ENCODE data around the gene DOCK2.

Gene DOCK2

DNA sequence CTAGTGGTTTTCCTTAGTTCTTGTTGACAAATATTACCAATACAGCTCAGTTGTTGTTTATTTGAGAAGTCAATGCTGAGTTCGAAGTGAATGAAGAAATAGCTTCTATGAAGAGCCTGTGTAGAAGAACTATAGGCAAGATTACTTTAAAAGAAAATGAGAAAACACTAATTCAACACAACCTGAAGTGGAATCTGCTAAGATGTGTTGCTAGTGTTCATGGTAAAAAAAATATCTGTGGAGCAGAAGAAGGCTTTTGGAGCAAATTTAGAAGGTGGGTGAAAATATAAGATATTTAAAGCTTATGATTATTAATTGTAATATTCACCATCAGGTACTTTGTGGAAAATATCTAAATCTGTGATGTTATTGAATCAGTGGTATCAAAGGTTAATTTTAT is 2.5 kb upstream of the DOCK2 start:
- H3K27ac ChIP-seq = no peak overlapping the region
- TF ChIP-seq, protein P1, sequence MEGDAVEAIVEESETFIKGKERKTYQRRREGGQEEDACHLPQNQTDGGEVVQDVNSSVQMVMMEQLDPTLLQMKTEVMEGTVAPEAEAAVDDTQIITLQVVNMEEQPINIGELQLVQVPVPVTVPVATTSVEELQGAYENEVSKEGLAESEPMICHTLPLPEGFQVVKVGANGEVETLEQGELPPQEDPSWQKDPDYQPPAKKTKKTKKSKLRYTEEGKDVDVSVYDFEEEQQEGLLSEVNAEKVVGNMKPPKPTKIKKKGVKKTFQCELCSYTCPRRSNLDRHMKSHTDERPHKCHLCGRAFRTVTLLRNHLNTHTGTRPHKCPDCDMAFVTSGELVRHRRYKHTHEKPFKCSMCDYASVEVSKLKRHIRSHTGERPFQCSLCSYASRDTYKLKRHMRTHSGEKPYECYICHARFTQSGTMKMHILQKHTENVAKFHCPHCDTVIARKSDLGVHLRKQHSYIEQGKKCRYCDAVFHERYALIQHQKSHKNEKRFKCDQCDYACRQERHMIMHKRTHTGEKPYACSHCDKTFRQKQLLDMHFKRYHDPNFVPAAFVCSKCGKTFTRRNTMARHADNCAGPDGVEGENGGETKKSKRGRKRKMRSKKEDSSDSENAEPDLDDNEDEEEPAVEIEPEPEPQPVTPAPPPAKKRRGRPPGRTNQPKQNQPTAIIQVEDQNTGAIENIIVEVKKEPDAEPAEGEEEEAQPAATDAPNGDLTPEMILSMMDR (conservative IDR thresholded peaks at IDR 0.05; ENCODE audit: low read depth) = no peak
- CTCF ChIA-PET = interaction anchor here (0.8 kb wide), 1 partner anchor 238 kb away, joined by 3 read pairs; no protein-coding TSS in a partner anchor
- no peak for DNase-seq (ENCODE audit: low spot score)
- POLR2A ChIA-PET (ENCODE audit: low non-redundant PET) = no interaction called here

DNA sequence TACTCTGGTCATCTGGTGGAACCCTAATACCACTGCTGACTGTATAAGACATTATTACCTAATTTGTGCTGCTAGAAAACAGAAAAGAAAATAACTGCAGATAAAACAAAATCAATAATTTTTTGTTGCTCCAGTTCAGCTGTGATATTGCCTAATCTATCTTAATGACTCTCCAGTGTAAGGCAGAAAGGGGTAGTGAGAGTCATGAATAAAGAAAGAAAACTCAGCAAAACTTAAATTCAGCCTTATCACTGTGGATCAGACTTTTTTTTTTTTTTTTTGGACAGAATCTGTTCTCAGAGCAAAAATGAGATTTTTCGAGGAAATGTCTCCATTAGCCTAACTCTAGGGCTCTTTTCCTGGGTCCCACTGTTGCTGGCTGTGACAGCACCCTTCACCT is 1.1 kb upstream of the DOCK2 start:
- CTCF ChIA-PET = no interaction called here
- TF ChIP-seq, protein P1 (conservative IDR thresholded peaks at IDR 0.05; ENCODE audit: low read depth) = no peak
- no peak for DNase-seq (ENCODE audit: low spot score)
- POLR2A ChIA-PET (ENCODE audit: low non-redundant PET) = no interaction called here
- H3K27ac ChIP-seq = no peak overlapping the region

DNA sequence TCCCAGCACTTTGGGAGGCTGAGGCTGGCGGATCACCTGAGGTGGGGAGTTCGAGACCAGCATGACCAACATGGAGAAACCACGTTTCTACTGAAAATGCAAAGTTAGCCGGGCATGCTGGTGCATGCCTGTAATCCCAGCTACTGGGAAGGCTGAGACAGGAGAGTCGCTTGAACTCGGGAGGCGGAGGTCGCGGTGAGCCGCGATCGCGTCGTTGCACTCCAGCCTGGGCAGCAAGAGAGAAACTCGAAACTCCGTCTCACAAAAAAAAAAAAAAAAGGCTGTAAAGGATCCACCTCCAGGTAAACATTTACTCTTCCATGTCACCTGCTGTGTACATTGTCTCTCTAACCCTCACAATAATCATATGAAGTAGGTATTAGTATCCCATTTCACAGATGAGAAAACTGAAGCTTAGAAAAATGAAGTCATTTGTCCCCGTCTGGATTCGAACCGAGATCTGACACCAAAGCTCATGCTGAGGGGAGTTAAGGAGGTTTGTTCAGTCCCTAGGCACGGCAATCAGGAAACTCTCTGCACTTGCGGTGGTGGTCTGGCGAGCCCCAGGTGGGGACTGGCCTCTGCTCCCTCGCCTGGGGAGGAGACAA is 494 bp upstream of the DOCK2 start:
- POLR2A ChIA-PET (ENCODE audit: low non-redundant PET) = no interaction called here
- H3K27ac ChIP-seq = no peak overlapping the region
- CTCF ChIA-PET = no interaction called here
- TF ChIP-seq, protein P1 (conservative IDR thresholded peaks at IDR 0.05; ENCODE audit: low read depth) = no peak
- no peak for DNase-seq (ENCODE audit: low spot score)

DNA sequence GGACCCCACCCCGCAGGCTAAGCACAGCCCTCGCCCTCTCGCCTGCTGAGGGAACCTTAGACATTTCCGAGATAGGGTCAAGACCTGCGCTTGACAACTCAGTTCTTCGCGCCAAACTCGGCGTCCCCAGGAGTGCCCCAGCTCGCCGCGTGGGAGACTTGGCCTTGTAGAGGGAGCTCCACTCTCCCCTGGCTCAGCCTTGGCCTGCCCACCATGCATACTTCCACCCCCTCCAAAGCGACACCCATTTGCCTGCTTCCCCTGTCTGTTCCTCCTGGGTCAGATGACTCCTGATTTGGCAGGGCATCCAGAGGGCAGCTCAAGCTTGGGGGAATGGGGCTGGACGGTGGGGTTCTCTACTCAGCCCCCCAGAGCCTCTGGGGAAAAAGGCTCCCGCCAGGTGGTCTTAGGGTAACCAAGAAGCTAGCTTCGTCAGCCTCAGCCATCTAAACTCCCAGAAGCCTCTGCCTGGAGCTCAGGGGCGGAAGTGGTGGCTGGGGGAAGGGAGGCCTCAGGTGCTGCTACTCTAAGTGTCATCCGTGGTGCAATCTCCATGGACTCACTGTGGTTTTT is 560 bp downstream of the DOCK2 start:
- ChIA-PET CTCF (no interaction called here), POLR2A (ENCODE audit: low non-redundant PET) (no interaction called here)
- H3K27ac ChIP-seq = no peak overlapping the region
- TF ChIP-seq, protein P1 (conservative IDR thresholded peaks at IDR 0.05; ENCODE audit: low read depth) = no peak
- DNase-seq (ENCODE audit: low spot score) = no peak

DNA sequence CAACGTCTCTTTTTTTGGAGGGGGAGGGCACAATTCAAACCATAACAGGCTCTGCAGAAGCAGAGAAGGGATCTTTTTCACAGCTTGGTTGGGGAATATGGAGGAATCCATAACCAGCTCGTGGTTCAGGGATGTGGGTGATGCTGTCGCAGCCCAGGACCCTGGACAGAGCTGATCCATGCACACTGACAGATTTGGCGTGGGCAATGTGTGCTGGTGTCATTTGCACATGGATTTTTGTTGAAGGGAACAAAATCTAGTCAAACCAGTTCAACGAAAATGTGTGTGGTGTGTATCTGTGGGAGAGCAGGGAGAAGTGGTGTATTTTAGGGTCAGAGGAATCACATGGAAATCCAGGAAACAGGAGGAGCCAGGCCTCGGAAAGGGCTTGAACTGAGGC is 4.2 kb downstream of the DOCK2 start:
- CTCF ChIA-PET = interaction anchor here (0.5 to 0.6 kb wide), 2 partner anchors 161 to 463 kb away, joined by 3 read pairs; no protein-coding TSS in a partner anchor
- POLR2A ChIA-PET (ENCODE audit: low non-redundant PET) = no interaction called here
- no peak overlapping the region for H3K27ac ChIP-seq
- peak; percentile 41 for DNase-seq (ENCODE audit: low spot score)
- TF ChIP-seq, protein P1 (conservative IDR thresholded peaks at IDR 0.05; ENCODE audit: low read depth) = no peak

DNA sequence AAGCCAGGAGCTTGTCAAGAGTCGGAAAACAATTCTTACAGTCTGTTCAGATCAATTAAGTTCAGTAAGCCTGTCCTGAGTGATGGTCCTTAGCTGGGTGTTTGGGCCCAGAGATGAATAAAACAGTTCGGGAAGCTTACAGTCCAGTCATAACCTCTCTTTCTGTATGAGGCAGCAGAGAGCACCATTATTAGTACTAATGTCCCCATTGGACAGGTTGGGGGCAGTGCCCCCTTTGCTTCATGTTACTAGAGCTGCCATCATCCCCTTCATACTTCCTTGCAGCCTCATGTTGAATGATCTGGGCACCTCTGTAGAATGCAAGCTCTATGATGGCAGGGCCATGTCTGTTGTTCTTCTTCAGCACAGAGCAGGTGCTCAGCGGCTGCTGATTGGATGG is 9.8 kb downstream of the DOCK2 start:
- POLR2A ChIA-PET (ENCODE audit: low non-redundant PET) = no interaction called here
- TF ChIP-seq, protein P1 (conservative IDR thresholded peaks at IDR 0.05; ENCODE audit: low read depth) = no peak
- H3K27ac ChIP-seq = no peak overlapping the region
- CTCF ChIA-PET = no interaction called here
- DNase-seq (ENCODE audit: low spot score) = no peak
